H9 (cell line): Measurements from ENCODE around the gene LHFPL6. TPM values are rescaled to one million over a fixed set of nuclear protein-coding genes. Genes with fewer than 3 reads are reported as not detected.

Source experiments
- DNase-seq: peaks from one replicate; pipeline ENCODE4 v3.0.0-alpha.2; 2017
- H2AFZ ChIP-seq: one replicate; pipeline ENCODE4 v1.6.1; 2013; ENCODE audit warnings: mild to moderate bottlenecking, low read length, control low read depth, moderate library complexity
- H2AK5ac ChIP-seq: 2 replicates; pipeline ENCODE4 v1.6.1; 2013; ENCODE audit warnings: low read length, control low read depth, mixed read lengths; ENCODE audit not compliant: insufficient read length
- H2BK120ac ChIP-seq: one replicate; pipeline ENCODE4 v1.6.1; 2013; ENCODE audit warnings: low read depth, mild to moderate bottlenecking, low read length, control low read depth, inconsistent platforms; ENCODE audit not compliant: poor library complexity, severe bottlenecking
- H2BK12ac ChIP-seq: 2 replicates; pipeline ENCODE4 v1.6.1; 2013; ENCODE audit warnings: low read length, control low read depth, mixed read lengths, low read depth; ENCODE audit not compliant: insufficient read length
- H2BK15ac ChIP-seq: 2 replicates; pipeline ENCODE4 v1.6.1; 2013; ENCODE audit warnings: low read depth, low read length, control low read depth
- H2BK20ac ChIP-seq: one replicate; pipeline ENCODE4 v1.6.1; 2013; ENCODE audit warnings: low read depth, mild to moderate bottlenecking, low read length, control low read depth, inconsistent platforms; ENCODE audit not compliant: poor library complexity, severe bottlenecking
- H2BK5ac ChIP-seq: 2 replicates; pipeline ENCODE4 v1.6.1; 2013; ENCODE audit warnings: low read length, control low read depth, mixed read lengths; ENCODE audit not compliant: insufficient read length
- H3K14ac ChIP-seq: 2 replicates; pipeline ENCODE4 v1.6.1; 2013; ENCODE audit warnings: low read length, control low read depth; ENCODE audit not compliant: insufficient read depth
- H3K18ac ChIP-seq: 2 replicates; pipeline ENCODE4 v1.6.1; 2013; ENCODE audit warnings: low read depth, mild to moderate bottlenecking, mixed read lengths, low read length, control low read depth; ENCODE audit not compliant: insufficient read length
- H3K23ac ChIP-seq: 2 replicates; pipeline ENCODE4 v1.6.1; 2013; ENCODE audit warnings: low read length, control low read depth, mixed read lengths, low read depth; ENCODE audit not compliant: insufficient read length
- H3K23me2 ChIP-seq: 2 replicates; pipeline ENCODE4 v1.6.1; 2013; ENCODE audit warnings: low read depth, mild to moderate bottlenecking, mixed read lengths, low read length, control low read depth; ENCODE audit not compliant: insufficient read length, poor library complexity, severe bottlenecking
- H3K27ac ChIP-seq: 2 replicates; pipeline ENCODE4 v1.5.1; 2013; ENCODE audit warnings: low read length, control low read depth, mixed read lengths, low read depth; ENCODE audit not compliant: insufficient read length
- H3K27me3 ChIP-seq: 2 replicates; pipeline ENCODE4 v1.6.1; 2013; ENCODE audit warnings: low read length, control low read depth, inconsistent platforms; ENCODE audit not compliant: insufficient read depth
- H3K4ac ChIP-seq: 2 replicates; pipeline ENCODE4 v1.6.1; 2013; ENCODE audit warnings: low read depth, mild to moderate bottlenecking, control low read depth, inconsistent platforms, low read length, moderate library complexity
- H3K4me1 ChIP-seq: 2 replicates; pipeline ENCODE4 v1.6.1; 2013; ENCODE audit warnings: low read length, control low read depth, inconsistent platforms; ENCODE audit not compliant: insufficient read depth
- H3K4me2 ChIP-seq: 2 replicates; pipeline ENCODE4 v1.6.1; 2013; ENCODE audit warnings: low read length, control low read depth, mixed read lengths; ENCODE audit not compliant: insufficient read length, insufficient read depth
- H3K56ac ChIP-seq: 2 replicates; pipeline ENCODE4 v1.6.1; 2013; ENCODE audit warnings: low read depth, mild to moderate bottlenecking, mixed read lengths, low read length, control low read depth; ENCODE audit not compliant: insufficient read length
- H3K79me1 ChIP-seq: 2 replicates; pipeline ENCODE4 v1.6.1; 2013; ENCODE audit warnings: low read depth, mild to moderate bottlenecking, moderate library complexity, low read length, control low read depth, inconsistent platforms; ENCODE audit not compliant: insufficient read depth, poor library complexity, severe bottlenecking
- H3K79me2 ChIP-seq: 2 replicates; pipeline ENCODE4 v1.6.1; 2013; ENCODE audit warnings: low read length, control low read depth, inconsistent platforms; ENCODE audit not compliant: insufficient read depth
- H3K9ac ChIP-seq: 2 replicates; pipeline ENCODE4 v1.6.1; 2013; ENCODE audit warnings: low read length, control low read depth, mixed read lengths; ENCODE audit not compliant: insufficient read length; ENCODE audit errors: extremely low read depth
- H3K9me3 ChIP-seq: one replicate; pipeline ENCODE4 v1.6.1; 2013; ENCODE audit warnings: low read depth, low read length, inconsistent platforms; ENCODE audit not compliant: control insufficient read depth
- H3T11ph ChIP-seq: one replicate; pipeline ENCODE4 v1.6.1; 2013; ENCODE audit warnings: mild to moderate bottlenecking, low read length, control low read depth, inconsistent platforms
- H4K20me1 ChIP-seq: one replicate; pipeline ENCODE4 v1.6.1; 2013; ENCODE audit not compliant: control insufficient read depth, insufficient read length, insufficient read depth
- H4K5ac ChIP-seq: 2 replicates; pipeline ENCODE4 v1.6.1; 2013; ENCODE audit warnings: low read depth, mild to moderate bottlenecking, mixed read lengths, low read length, control low read depth; ENCODE audit not compliant: insufficient read length
- H4K8ac ChIP-seq: replicated peaks from 2 replicates; pipeline ENCODE4 v1.6.1; 2013; ENCODE audit warnings: low read length, control low read depth, mixed read lengths, low read depth; ENCODE audit not compliant: insufficient read length
- H4K91ac ChIP-seq: 2 replicates; pipeline ENCODE4 v1.6.1; 2013; ENCODE audit warnings: low read depth, mild to moderate bottlenecking, moderate library complexity, mixed read lengths, low read length, control low read depth; ENCODE audit not compliant: insufficient read length
- H3K27ac Mint-ChIP-seq, 3 experiments: 2 replicates in 2 of 3; 3 replicates in 1 of 3; pipeline ENCODE4 v1.8.0; 2020 to 2021; ENCODE audit warnings: mixed read lengths in 3 of 3, mild to moderate bottlenecking in 1 of 3, moderate library complexity in 1 of 3
- H3K27me3 Mint-ChIP-seq: 2 replicates; pipeline ENCODE4 v1.8.0; 2021; ENCODE audit warnings: low read depth, mild to moderate bottlenecking, moderate library complexity, mixed read lengths
- H3K36me3 Mint-ChIP-seq, 3 experiments: 2 replicates in 2 of 3; 3 replicates in 1 of 3; pipeline ENCODE4 v1.8.0; 2020 to 2021; ENCODE audit warnings: low read depth in 3 of 3, mixed read lengths in 3 of 3; ENCODE audit not compliant: insufficient read depth in 1 of 3
- H3K4me1 Mint-ChIP-seq, 2 experiments: 2 replicates each; pipeline ENCODE4 v1.8.0; 2020; ENCODE audit warnings: mixed read lengths in 2 of 2
- H3K4me3 Mint-ChIP-seq, 2 experiments: 2 replicates in 1 of 2; 3 replicates in 1 of 2; pipeline ENCODE4 v1.8.0; 2020 to 2021; ENCODE audit warnings: mild to moderate bottlenecking in 2 of 2, mixed read lengths in 2 of 2, moderate library complexity in 1 of 2
- H3K9me3 Mint-ChIP-seq, 2 experiments: 2 replicates in 1 of 2; 3 replicates in 1 of 2; pipeline ENCODE4 v1.8.0; 2020; ENCODE audit warnings: mild to moderate bottlenecking in 2 of 2, mixed read lengths in 2 of 2, moderate library complexity in 1 of 2
- CTCF ChIP-seq: fragments of 200-600 bp; sonication (generic); conservative IDR thresholded peaks from 3 replicates; pipeline ENCODE4 v1.8.0; 2021; ENCODE audit warnings: antibody characterized with exemption, mild to moderate bottlenecking
- WGBS: extraction: QIAGEN DNeasy Blood & Tissue Kit; methylation state at CpG from one replicate; pipeline ENCODE4 v1.1.7; 2013; ENCODE audit warnings: missing lambda C conversion rate, low lambda C conversion rate, mixed read lengths; ENCODE audit not compliant: insufficient read length; ENCODE audit errors: extremely low coverage; 5-methylcytosine and 5-hydroxymethylcytosine counted together
- total RNA-seq: library from RNA; stranded (reverse); gene quantifications from 2 replicates; pipeline ENCODE4 v1.2.1, GENCODE V29; 2021

The LHFPL6 gene
- total RNA-seq, 1 experiment from 2014 or later: 3.5 TPM

DNA sequence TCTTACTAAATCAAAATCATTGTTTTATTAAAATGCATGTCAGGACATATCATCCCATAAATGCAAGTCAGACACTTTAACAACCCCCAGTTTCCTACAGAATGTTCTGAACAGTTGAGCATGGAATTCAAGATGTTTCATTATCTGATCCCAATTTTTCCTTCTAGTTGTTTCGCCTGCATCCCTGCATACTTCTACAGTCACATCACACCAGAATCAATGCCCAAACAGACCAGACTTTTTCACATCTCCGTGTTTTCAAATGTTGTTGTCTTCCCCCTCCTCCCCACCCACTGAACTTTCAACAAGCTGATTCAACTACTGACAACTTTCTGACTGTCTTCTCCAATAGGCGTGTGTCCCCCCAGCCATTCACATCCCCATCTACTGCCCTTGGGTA, 48.6 kb downstream of the LHFPL6 start:
- Histone ChIP-seq H2BK20ac (no peak overlapping the region), H4K20me1 (no peaks in the 10 kb centered on the region), H4K91ac (no peak overlapping the region), H3K14ac (no peak overlapping the region), H2BK5ac (no peak overlapping the region), H3K79me2 (no peaks in the 10 kb centered on the region), H3K9ac (no peak overlapping the region), H4K5ac (no peak overlapping the region), H2AFZ (no peak overlapping the region), H3K4me1 (no peaks in the 10 kb centered on the region), H3K27me3 (no peaks in the 10 kb centered on the region), H2AK5ac (no peak overlapping the region), H3K4ac (no peak overlapping the region), H3T11ph (no peak overlapping the region), H2BK15ac (no peak overlapping the region), H3K27ac (no peak overlapping the region), H3K23me2 (no peaks in the 10 kb centered on the region), H2BK12ac (no peak overlapping the region), H3K56ac (no peak overlapping the region), H3K23ac (no peak overlapping the region), H2BK120ac (no peak overlapping the region), H4K8ac (no peak overlapping the region), H3K79me1 (no peaks in the 10 kb centered on the region), H3K4me2 (no peak overlapping the region), H3K9me3 (no peaks in the 10 kb centered on the region), H3K18ac (no peak overlapping the region)
- Mint-ChIP-seq H3K9me3 (peaks cover 0 to 7% of the 10 kb centered on the region in 2 experiments; a peak in 1 of 5 replicates), H3K4me3 (no peak overlapping the region), H3K36me3 (peaks cover 2 to 10% (median 3%) of the 10 kb centered on the region in 3 experiments; a peak in 2 of 7 replicates), H3K27ac (no peak overlapping the region), H3K27me3 (no peaks in the 10 kb centered on the region), H3K4me1 (peaks cover 5 to 7% of the 10 kb centered on the region in 2 experiments; a peak in 3 of 4 replicates)
- TF ChIP-seq CTCF: no peak
- no peak for DNase-seq
- WGBS: no CpG with 5 or more reads among the region's 3 CpGs
